Stimulated activated CD4-positive, alpha-beta T cell treated with anti-CD3 and anti-CD28 coated beads, TNF-alpha, amount 100 ng/mL, for 48 hours (primary cell): ENCODE data around the gene HENMT1.
A peak's percentile ranks its signal among the peaks of the same experiment; 100 is the strongest.
"Not testable (repeated sequence)": the region's sequence is repeated elsewhere in the genome, so short reads cannot be mapped to it uniquely, and the experiment has no call there.

ENCODE experiments used
- DNase-seq, 3 donors: peaks; one replicate each; pipeline ENCODE4 v3.0.0-alpha.2; 2020; ENCODE audit warnings: low read depth in 3 of 3

The HENMT1 gene

GRCh38 chr1:108661030-108661609, at the start of gene HENMT1:
Gene HENMT1, minus strand, starts transcription at chr1:108661093. Its CDS starts 1,209 bp downstream, at chr1:108659884.
- peak; percentile 58 to 71 (median 63) for DNase-seq

DNA sequence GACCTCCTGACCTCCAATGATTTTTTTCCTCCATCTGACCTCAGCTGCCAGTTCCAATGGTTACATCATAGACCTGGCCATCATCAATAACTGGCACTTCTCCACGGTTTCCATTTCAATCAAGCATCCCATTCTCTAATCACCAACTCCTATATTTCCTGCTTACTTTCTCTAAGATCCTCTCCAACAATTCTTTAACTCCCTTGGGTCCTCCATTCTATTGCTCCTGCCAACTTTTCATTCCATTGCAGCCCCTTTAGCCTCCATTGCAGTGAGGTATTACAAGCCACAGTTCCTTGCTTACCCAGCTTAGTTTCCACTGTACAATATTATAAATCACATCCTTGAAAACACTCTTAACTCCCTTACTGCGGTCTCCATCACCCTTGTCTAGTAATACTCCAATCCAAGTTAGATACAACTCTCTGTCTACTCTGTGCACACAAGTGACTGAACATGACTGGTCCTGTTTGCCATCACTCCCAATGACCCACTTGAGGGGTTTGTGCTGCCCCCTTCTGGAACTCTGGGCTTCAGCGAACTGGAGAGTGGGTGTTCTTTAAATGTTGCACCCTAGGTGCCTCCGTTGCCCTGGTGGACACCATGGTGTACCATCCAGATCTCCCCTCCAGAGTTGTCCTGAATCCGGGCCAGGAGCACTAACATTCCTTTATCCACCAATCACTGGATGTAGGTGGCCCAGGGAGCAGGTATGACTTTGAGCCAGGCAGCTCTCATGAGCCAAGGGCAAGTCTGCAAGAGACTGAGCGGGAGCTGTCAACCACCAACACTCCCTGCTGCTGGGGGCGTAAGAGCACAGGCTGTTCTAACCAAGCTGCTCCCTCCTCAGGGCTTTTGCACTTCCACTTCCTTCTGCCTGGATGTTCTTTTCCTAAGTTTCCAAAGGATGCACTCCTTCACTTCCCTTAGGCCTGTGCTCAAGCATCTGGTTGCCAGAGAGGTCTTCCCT, 48.1 kb upstream of the HENMT1 start:
- DNase-seq = peak; percentile 28 to 47 (median 40)

- DNase-seq = no peak
Measured at GRCh38 chr1:108706643-108707042, 45.8 kb upstream of the HENMT1 start.

- no peak for DNase-seq
Measured at GRCh38 chr1:108704496-108704895, 43.6 kb upstream of the HENMT1 start.

DNA sequence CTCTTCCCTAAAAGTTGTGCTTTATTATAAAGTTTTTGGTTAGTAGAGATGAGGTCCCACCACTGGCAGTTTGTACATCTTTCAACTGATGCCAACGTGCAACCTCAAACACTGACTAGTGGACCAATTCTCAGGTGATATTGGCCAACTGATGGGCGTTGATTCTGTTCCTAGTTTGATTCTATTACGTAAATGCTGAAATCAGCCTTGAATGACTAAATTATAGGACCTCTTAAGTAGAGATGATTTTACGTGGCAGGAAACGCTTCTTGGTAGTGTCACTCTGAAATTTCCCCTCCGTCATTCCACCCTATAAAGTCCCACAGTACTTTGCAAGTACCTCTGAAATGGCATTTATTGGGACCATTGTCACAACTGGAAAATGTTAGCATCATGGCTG, 43.0 kb upstream of the HENMT1 start:
- no peak for DNase-seq

DNA sequence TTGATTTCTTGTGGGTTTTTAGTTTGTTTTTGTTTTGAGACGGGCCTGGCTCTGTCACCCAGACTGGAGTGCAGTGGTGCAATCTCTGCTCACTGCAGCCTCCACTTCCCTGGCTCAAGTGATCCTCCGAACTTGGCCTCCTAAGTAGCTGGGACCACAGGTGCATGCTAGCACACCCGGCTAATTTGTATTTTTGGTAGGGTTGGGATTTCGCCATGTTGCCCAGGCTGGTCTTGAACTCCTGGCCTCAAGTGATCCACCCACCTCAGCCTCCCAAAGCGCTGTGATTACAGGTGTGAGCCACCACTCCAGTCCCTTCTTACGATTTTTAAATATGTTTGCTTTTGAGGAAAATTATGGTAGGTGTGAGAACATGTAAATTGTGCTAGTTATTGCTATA, 41.2 kb upstream of the HENMT1 start:
- not testable (repeated sequence) for DNase-seq

DNA sequence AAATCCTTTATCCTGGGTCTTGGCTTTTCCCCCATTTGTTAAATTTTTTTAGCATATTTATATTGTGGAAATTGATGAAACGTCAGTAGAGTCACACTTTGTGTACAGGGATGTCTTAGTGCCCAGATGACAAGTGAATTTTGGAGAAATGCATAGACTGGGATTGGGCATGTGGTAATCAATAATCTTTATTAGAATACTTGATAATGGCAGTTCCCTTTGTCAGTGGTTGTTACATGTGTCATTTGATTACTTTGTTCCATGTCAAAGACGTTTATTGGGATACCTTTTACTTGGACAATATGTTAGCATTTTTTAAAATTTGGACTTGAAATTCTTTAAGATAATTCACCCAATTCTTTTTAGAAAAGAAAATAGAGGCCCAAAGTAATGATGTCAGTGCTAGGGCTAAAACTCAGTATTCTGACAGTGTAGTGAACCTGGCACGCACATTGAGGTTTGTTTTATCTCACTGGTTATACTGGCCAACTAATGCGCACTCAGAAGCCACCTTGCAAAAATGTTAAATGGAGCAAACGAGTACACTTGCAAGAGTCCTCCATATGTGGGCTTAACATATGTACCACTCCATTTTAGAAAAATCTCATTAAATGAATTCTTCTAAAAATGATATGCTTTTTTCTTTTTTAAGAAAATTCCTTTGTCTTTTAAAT, 40.4 kb upstream of the HENMT1 start:
- no peak for DNase-seq

GRCh38 chr1:108699375-108700332, 38.8 kb upstream of the HENMT1 start:
- DNase-seq = no peak

GRCh38 chr1:108695535-108695934, 34.6 kb upstream of the HENMT1 start:
- DNase-seq = no peak

- peak; percentile 23 to 44 (median 39) for DNase-seq
Measured at GRCh38 chr1:108692724-108693655, 32.1 kb upstream of the HENMT1 start.

- peak; percentile 85 to 90 (median 87) for DNase-seq
Measured at GRCh38 chr1:108691942-108692723, 31.2 kb upstream of the HENMT1 start, which contains the start of gene PRPF38B. Gene PRPF38B, plus strand, starts transcription at chr1:108692310. Its CDS starts 282 bp downstream, at chr1:108692592.

- DNase-seq = no peak
Measured at GRCh38 chr1:108691128-108691941, 30.4 kb upstream of the HENMT1 start.

DNA sequence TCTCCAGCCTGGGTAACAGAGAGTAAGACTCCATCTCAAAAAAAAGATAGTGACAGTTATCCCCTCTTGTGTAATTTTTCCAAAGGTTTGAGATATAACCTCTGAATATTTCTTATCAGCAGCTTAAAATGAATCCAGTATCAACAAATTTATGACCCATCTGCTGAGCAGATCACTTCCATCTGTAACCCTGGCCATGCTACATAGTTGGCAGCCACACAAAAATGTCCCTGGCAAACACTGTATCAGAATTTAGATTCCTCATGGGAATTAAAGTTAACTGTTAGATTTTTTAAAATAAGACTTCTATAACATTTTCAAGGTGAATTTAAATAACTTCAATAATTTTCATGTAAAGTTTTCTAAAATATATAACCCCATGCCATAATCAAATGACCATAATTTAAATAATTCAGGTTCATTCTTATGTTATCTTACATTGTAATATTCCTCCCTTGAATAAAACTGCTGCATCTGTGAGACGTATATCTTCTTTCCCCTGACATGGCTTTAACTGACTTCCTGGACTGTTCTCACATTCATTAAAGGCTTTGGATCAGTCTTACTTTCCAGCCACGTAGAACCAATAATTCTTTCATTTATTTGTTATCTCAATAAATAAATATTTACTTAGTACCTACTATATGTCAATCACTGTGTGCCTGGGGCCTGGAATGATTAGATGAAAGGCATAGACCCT, 25.9 kb upstream of the HENMT1 start:
- DNase-seq = no peak

- DNase-seq = no peak
Measured at GRCh38 chr1:108685529-108685928, 24.6 kb upstream of the HENMT1 start.

GRCh38 chr1:108681701-108682100, 20.8 kb upstream of the HENMT1 start:
- not testable (repeated sequence) for DNase-seq

GRCh38 chr1:108679586-108680213, 18.8 kb upstream of the HENMT1 start:
- DNase-seq = no peak

- DNase-seq = no peak
Measured at GRCh38 chr1:108678706-108679105, 17.8 kb upstream of the HENMT1 start.
